ENCODE measurements around the gene LRBA. TPM values are rescaled to one million over a fixed set of nuclear protein-coding genes. Genes with fewer than 3 reads are reported as not detected.

The LRBA gene
- total RNA-seq, 1 donor from 2014 or later = 39.9 TPM

DNA sequence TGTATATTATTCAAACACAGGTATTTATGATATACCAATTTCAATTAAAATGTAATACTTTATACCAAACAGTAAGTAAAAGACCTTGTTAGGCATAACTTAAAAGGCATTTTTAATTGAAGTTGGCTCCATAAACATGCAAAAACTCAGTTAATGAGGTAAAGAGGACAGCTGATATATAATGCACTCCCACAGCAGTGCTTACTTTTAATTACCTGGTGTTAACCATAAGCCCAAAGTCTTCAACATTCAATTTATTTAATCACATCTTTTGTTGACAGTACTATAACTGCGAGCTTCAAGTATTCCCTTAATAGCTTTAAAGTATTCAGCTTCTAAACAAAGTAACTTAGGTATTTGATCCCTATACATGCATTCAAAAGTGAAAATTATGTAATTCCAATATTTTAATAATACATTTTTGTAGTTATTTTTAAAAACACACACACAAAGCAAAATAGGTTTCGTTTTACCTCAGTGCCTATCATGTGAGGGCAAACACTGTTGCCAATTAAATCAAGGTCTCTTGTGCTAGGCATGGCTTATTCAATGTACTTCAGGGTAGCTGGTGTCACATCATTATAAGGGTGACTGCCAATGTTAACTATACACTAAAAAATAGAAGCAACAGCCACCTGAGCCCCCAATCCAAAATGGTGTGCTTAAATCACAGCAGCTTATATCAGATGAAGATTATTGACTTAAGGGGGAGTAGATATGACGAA is 197.1 kb downstream of the LRBA start:
- peaks cover 3% of the 10 kb centered on the region for H3K4me1 ChIP-seq
- H3K9me3 ChIP-seq = no peaks in the 10 kb centered on the region
- intact Hi-C loops (cut with DNase I) = no loop called here
- no peaks in the 10 kb centered on the region for H3K36me3 ChIP-seq
- no peak overlapping the region for H3K4me3 ChIP-seq
- no peaks in the 10 kb centered on the region for H3K27me3 ChIP-seq
- ATAC-seq = no peak
- H3K27ac ChIP-seq = no peak overlapping the region
- DNase-seq = no peak
- TF ChIP-seq, protein P1, sequence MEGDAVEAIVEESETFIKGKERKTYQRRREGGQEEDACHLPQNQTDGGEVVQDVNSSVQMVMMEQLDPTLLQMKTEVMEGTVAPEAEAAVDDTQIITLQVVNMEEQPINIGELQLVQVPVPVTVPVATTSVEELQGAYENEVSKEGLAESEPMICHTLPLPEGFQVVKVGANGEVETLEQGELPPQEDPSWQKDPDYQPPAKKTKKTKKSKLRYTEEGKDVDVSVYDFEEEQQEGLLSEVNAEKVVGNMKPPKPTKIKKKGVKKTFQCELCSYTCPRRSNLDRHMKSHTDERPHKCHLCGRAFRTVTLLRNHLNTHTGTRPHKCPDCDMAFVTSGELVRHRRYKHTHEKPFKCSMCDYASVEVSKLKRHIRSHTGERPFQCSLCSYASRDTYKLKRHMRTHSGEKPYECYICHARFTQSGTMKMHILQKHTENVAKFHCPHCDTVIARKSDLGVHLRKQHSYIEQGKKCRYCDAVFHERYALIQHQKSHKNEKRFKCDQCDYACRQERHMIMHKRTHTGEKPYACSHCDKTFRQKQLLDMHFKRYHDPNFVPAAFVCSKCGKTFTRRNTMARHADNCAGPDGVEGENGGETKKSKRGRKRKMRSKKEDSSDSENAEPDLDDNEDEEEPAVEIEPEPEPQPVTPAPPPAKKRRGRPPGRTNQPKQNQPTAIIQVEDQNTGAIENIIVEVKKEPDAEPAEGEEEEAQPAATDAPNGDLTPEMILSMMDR (IDR thresholded peaks at IDR 0.05) = no peak

DNA sequence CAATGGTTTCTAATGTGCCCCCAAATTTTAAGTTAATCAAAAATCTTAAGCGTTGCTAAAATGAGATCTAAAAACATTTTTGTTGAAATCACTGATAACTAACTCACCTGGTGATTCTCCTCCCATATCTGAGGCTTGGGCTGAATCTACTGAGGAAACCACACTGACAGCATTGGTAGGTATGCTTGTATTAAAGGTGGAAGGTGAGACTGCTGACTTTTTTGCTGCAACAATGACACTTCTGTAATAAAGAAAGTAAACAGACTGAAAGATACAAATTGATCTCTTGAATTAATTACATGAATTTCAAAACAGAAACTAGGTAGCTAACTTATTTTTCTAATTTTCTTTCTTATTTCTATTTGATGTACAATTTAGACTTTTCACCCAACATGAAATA is 198.1 kb downstream of the LRBA start:
- Histone ChIP-seq H3K9me3 (no peaks in the 10 kb centered on the region), H3K27me3 (no peaks in the 10 kb centered on the region), H3K4me3 (no peak overlapping the region), H3K36me3 (no peaks in the 10 kb centered on the region), H3K4me1 (peaks cover 3% of the 10 kb centered on the region), H3K27ac (no peak overlapping the region)
- TF ChIP-seq, protein P1 (IDR thresholded peaks at IDR 0.05) = no peak
- intact Hi-C loops (cut with DNase I) = no loop called here
- DNase-seq = no peak
- no peak for ATAC-seq

DNA sequence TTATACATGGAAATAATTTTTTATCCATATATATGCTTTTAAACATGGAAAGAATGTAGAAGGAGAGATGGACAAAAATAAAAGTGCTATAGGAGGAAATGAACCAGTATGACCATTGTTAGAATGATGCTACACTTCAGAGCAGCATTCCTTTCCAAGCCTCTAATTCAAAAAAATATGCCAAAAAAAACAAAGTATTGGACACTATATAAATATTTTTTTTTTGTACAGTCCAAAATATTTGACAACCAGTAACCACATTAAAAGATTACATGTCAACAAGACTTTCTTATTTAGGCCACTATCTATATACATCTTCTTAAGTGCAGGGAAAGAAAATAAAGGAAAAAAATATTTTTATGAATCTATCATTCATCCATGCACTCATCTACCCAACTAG is 198.6 kb downstream of the LRBA start:
- intact Hi-C loops (cut with DNase I) = no loop called here
- Histone ChIP-seq H3K9me3 (no peaks in the 10 kb centered on the region), H3K36me3 (no peaks in the 10 kb centered on the region), H3K27me3 (no peaks in the 10 kb centered on the region), H3K4me3 (no peak overlapping the region), H3K27ac (no peak overlapping the region), H3K4me1 (no peaks in the 10 kb centered on the region)
- no peak for ATAC-seq
- DNase-seq = no peak
- TF ChIP-seq, protein P1 (IDR thresholded peaks at IDR 0.05) = no peak

DNA sequence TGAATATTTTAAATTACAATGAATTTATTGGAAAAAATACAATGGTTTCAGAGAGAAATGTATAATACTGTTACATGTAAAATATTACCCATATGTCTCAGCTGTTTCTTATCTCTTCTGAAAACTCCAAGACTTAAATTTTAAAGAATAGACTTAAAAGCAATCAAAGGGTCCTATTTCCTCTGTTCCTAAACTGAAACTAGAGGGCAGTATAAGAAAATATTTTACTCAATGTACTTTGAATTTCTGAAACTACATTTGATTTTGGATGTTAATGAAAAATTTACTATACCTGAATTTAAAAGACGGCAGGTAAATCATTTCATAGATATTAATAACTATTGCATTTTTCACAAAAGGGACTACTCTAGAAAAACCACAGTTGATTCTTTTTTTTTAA is 200.2 kb downstream of the LRBA start:
- no peaks in the 10 kb centered on the region for H3K36me3 ChIP-seq
- H3K4me1 ChIP-seq = no peaks in the 10 kb centered on the region
- DNase-seq = no peak
- no peak overlapping the region for H3K4me3 ChIP-seq
- no peaks in the 10 kb centered on the region for H3K9me3 ChIP-seq
- ATAC-seq = no peak
- intact Hi-C loops (cut with DNase I) = no loop called here
- H3K27ac ChIP-seq = no peak overlapping the region
- TF ChIP-seq, protein P1 (IDR thresholded peaks at IDR 0.05) = no peak
- H3K27me3 ChIP-seq = no peaks in the 10 kb centered on the region

DNA sequence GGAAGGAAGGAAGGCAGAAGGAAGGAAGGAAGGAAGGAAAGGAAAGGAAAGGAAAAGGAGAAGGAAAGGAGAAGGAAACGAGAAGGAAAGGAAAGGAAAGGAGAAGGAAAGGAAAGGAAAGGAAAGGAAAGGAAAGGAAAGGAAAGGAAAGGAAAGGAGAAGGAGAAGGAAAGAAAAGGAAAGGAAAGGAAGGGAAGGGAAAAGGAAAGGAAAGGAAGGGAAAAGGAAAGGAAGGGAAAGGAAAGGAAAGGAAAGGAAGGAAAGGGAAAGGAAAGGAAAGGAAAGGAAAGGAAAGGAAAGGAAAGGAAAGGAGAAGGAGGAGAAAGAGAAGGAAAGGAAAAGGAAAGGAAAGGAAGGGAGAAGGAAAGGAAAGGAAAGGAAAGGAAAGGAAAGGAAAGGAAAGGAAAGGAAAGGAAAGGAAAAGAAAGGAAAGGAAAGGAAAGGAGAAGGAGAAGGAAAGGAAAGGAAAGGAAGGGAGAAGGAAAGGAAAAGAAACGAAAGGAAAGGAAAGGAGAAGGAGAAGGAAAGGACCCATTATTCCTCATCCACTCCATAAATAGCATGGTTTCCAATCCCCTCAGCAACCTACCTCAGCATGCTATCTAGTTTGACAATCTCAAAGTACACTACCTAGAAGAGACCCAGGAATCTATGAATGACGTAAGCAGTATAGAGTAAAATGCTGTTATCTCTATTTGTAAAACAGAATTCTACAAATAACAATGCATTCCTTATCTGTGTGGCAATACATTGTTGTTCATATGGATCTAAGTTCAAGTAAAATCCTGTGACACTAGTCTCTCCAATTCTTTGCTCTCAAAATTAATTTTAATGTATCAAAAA is 209.7 kb downstream of the LRBA start:
- Histone ChIP-seq H3K27me3 (no peaks in the 10 kb centered on the region), H3K4me3 (no peak overlapping the region), H3K9me3 (no peaks in the 10 kb centered on the region), H3K36me3 (no peaks in the 10 kb centered on the region), H3K27ac (no peak overlapping the region), H3K4me1 (no peaks in the 10 kb centered on the region)
- intact Hi-C loops (cut with DNase I) = no loop called here
- DNase-seq = no peak
- ATAC-seq = no peak
- TF ChIP-seq, protein P1 (IDR thresholded peaks at IDR 0.05) = no peak
